22Rv1 (cell line): ENCODE data around the gene SGCD.

Experiments
- H3K27ac ChIP-seq: fragments of 450-650 bp; 2 replicates; pipeline ENCODE4 v1.5.1; 2017
- ZFX ChIP-seq: fragments of 450-650 bp; IDR thresholded peaks from 2 replicates; pipeline ENCODE4 v1.6.1; 2017; ENCODE audit warnings: antibody characterized with exemption, borderline replicate concordance
- TF ChIP-seq, protein P1 (sequence below): fragments of 450-650 bp; IDR thresholded peaks from 2 replicates; pipeline ENCODE4 v1.5.1; 2017; ENCODE audit warnings: mild to moderate bottlenecking

The SGCD gene

DNA sequence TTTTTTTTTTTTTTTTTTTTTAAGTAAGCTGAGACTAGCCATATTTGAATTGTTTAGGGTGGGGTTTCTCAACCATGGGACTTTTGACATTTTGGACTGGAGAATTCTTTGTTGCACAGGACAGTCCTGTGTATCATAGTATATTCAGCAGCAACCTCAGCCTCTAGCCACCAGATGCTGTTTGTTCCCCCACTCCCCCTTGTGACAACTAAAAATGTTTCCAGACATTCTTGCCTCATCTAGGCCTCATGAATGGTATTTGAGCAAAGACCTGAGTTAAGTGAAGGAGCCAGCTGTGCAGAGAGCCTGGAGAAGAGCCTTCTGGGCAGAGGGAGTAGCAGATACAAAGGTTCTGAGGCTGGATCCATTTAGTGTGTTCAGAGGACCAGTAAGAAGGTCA is 155.9 kb downstream of the SGCD start:
- no peak overlapping the region for H3K27ac ChIP-seq
- TF ChIP-seq ZFX = no peak
- TF ChIP-seq, protein P1, sequence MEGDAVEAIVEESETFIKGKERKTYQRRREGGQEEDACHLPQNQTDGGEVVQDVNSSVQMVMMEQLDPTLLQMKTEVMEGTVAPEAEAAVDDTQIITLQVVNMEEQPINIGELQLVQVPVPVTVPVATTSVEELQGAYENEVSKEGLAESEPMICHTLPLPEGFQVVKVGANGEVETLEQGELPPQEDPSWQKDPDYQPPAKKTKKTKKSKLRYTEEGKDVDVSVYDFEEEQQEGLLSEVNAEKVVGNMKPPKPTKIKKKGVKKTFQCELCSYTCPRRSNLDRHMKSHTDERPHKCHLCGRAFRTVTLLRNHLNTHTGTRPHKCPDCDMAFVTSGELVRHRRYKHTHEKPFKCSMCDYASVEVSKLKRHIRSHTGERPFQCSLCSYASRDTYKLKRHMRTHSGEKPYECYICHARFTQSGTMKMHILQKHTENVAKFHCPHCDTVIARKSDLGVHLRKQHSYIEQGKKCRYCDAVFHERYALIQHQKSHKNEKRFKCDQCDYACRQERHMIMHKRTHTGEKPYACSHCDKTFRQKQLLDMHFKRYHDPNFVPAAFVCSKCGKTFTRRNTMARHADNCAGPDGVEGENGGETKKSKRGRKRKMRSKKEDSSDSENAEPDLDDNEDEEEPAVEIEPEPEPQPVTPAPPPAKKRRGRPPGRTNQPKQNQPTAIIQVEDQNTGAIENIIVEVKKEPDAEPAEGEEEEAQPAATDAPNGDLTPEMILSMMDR = no peak

DNA sequence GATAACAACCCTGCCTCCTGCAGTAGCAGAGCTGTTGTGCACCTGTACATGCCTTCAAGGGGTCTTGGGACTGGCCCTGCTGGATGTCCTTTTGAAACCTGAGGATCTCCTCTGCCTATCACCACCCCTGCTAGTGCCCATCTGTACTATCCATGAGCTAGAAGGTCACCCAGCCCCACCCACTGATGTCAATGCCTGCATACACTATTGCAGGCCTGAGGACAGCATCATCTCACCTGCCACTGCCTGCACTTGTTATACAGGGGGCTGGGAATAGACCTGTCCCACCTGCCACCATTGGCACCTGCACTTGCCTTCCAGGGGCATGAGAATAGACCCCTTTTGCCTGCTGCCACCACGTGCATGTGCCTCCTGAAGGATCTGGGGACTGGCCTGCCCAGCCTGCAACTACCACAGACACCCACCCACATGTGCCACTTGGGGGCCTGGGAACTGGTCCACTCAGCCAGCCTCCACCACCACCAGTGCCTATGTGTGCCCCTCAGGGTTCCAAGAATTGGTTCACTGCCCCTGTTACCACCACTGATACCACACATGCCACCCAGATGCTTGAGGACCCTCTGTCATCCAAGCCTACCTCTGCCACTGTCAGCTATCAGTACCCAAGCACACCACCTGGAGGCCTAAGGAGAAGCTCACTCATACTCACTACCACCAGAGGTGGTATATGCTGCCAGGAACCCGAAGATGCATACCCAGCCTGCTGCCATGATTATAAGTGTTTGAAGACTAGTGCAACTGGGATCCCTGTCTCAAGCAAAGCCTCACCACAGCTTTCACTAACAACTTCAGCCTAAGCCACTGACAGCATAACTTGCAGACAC is 159.7 kb downstream of the SGCD start:
- TF ChIP-seq, protein P1 = no peak
- no peak for TF ChIP-seq ZFX
- no peak overlapping the region for H3K27ac ChIP-seq

DNA sequence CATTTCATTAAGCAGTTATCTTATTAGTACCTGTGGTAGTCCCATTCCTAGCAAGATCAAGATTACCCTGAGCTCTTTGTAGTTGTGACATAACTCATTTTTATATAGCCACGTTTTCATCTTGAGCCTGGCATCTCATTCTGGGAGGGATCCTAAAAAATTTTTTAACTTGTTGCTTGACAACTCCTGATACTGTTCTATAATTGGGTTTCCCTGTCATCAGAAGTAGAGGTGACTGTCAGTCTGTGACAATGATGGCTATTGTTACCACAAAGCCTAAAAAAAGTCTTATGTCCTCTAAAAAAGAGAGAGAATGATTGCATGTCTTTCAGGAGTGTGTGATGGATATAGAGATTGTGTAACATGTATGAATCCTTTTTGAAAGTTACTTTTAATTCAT is 164.8 kb downstream of the SGCD start:
- TF ChIP-seq ZFX = no peak
- TF ChIP-seq, protein P1 = no peak
- H3K27ac ChIP-seq = no peak overlapping the region

DNA sequence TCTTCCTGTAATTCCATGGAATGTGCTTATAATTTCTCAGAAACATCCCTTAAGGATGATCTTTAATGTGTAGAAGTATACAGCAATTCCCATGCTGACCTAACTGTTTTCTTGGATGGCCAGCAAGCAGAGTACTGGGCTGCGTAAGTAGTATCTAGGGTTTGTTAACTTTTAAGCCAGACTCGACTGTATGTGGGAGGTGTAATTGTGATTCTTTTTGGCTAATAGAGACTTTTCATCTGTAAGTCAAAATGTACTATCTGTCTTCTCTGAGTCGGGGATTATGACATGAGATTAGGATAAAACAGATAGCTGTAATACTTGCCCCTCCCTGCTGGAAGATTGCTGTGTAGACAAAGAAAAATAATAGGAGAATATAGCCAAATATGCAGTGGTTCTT is 169.3 kb downstream of the SGCD start:
- TF ChIP-seq, protein P1 = no peak
- TF ChIP-seq ZFX = no peak
- H3K27ac ChIP-seq = no peak overlapping the region

DNA sequence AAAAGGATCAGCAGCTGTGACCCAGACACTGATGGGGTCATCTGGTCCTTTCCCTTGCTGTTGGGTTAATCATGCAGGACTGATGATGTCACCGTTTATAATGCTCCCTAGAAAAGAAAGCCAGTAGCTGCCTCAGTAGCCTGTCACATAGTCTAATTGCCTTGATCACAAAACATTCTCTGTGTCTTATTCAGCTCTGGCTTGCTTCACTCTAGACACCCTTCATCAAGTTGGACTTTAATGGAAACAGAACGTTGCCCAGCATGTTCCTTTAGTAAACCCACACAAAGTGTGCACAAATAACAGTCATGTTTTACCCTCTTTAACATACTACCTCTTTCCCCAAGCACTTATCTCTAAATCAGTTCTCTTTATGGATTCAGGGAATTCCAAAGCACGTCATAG is 170.8 kb downstream of the SGCD start:
- no peak overlapping the region for H3K27ac ChIP-seq
- TF ChIP-seq, protein P1 = no peak
- no peak for TF ChIP-seq ZFX

DNA sequence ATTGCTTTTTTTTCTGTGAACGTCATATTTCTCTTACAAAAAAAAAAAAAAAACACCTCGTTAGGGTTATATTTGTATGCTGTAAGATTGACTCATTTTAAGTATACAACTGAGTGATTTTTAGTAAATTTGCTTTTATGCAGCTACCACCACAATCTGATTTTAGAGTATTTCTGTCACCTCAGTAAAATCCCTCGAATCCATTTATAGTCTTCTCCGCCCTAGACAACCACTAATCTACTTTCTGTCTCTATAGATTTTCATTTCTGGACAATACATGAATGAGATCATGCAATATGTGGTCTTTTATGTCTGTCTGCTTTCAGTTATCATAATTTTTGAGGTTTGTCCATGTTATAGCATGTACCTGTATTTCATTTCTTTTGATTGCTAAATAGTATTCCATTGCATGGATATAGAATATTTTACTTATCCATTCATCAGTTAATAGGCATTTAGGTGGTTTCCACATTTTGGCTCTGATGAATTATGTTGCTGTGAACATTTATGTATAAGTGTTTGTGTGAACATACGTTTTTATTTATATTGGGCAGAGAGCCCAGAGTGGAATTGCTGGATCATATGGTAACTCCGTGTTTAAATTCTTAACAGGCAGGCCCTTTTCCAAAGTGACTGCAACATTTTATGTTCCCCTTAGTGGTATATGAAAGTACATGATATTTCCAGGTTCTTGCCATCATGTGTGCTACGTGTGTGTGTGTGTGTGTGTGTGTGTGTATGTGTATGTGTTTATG is 171.4 kb downstream of the SGCD start:
- H3K27ac ChIP-seq = no peak overlapping the region
- TF ChIP-seq ZFX = no peak
- TF ChIP-seq, protein P1 = no peak

DNA sequence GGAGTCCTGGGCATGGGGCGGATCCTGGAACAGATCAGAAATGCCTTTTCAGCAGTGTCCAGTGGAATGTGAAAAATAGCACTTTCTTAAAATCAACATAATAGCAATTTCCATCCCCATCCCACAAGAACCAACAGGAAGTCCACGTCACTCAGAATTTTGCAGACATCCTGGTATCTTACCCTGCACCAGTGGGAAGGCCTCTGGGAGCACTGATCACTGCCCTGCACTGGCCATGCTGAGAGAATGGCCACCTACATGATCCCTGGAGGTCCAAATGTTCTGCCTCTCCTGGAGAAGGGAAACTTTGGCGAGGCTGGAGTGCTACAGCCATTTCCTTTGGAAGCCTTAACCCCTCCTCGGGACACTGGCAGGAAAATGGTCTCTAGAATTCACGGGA is 173.8 kb downstream of the SGCD start:
- H3K27ac ChIP-seq = no peak overlapping the region
- TF ChIP-seq, protein P1 = no peak
- no peak for TF ChIP-seq ZFX
